Measurements from ENCODE around the gene PHACTR3.
A peak's percentile ranks its signal among the peaks of the same experiment; 100 is the strongest.

PHACTR3 gene

DNA sequence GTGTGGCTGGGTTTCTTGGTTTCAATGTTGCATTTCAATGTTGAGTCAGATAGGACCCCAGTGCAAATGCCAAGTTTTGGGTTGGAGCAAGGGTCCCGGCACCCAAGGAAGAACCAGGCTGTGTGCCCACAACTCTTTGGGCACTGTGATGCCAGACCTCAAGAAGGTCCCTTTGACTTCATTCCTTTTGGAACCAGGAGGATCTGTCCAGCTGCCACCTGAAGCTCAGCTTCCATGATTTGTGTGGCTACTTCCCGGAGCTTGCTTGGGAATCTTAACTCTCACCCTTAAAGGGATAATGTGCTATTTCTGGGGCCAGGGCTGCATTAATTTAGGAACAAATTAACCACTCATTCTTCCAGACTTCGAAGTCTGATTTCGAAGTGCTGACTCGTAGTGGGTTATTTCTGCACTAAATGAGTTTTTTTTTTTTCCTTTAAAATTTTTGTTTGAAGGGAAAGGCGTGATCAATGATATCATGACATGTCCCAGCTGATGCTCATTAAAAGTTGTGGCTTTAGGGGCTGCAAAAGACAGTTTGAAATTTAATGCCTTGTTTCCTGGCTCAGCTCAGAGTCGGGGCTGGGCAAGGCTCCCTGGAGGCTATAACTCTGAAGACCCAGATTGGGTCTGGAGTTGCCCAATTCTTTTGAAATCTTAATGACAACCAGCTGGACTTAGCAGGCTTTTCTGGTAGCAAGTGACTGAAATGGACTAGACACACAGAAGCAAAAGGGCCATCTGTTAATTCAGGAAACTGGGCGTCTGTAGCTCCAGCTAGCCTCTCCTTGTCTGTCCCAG, 24.0 kb upstream of the PHACTR3 start:
- no peak overlapping the region for H2BK15ac ChIP-seq (ENCODE audit: low read depth, poor library complexity, severe bottlenecking)
- no peak overlapping the region for H2BK12ac ChIP-seq (ENCODE audit: low read length in 2 of 2)
- no peak overlapping the region for H4K91ac ChIP-seq (ENCODE audit: low read length)
- WGBS = 70% methylated on average over 8 of the region's 8 CpGs
- no peak overlapping the region for H3K4me2 ChIP-seq (ENCODE audit: low read length, poor library complexity, severe bottlenecking)
- no peaks in the 10 kb centered on the region for H3K36me3 ChIP-seq (ENCODE audit: control insufficient read depth in 1 of 2, insufficient read depth in 2 of 2, low read depth in 1 of 2, low read length in 2 of 2)
- no peak overlapping the region for H3K14ac ChIP-seq (ENCODE audit: low read length in 2 of 2)
- H3K9me3 ChIP-seq (ENCODE audit: control insufficient read depth, low read length) = no peaks in the 10 kb centered on the region
- H3K4me3 ChIP-seq (ENCODE audit: insufficient read depth in 1 of 2, low read depth in 1 of 2, low read length in 2 of 2) = no peak overlapping the region
- peaks cover 12 to 84% of the 10 kb centered on the region in 2 experiments for H3K27me3 ChIP-seq (ENCODE audit: control insufficient read depth in 1 of 2, insufficient read depth in 1 of 2, low read length in 2 of 2)
- no peaks in the 10 kb centered on the region for H3K79me1 ChIP-seq (replicated peaks; ENCODE audit: low read length, poor library complexity, severe bottlenecking)
- no peak overlapping the region for H3K23ac ChIP-seq (ENCODE audit: low read length in 2 of 2)
- no peak overlapping the region for H2BK120ac ChIP-seq (ENCODE audit: low read depth, low read length)
- no peak for DNase-seq
- H2AK5ac ChIP-seq (ENCODE audit: low read length, severe bottlenecking) = no peak overlapping the region
- H3K4me1 ChIP-seq (ENCODE audit: control insufficient read depth, insufficient read depth, low read depth, low read length) = no peaks in the 10 kb centered on the region
- no peak overlapping the region for H3K4ac ChIP-seq (ENCODE audit: low read depth in 1 of 2, low read length in 2 of 2)
- no peak overlapping the region for H3K9ac ChIP-seq (ENCODE audit: low read length)
- H3K18ac ChIP-seq (ENCODE audit: low read depth in 1 of 2, low read length in 2 of 2) = no peak overlapping the region
- no peak overlapping the region for H2BK5ac ChIP-seq (ENCODE audit: low read depth, low read length, poor library complexity, severe bottlenecking)
- H4K8ac ChIP-seq (ENCODE audit: low read length) = no peak overlapping the region
- H2AFZ ChIP-seq (ENCODE audit: low read depth, low read length) = no peak overlapping the region
- H3K27ac ChIP-seq (ENCODE audit: low read length, poor library complexity, severe bottlenecking) = no peak overlapping the region

GRCh38 chr20:59580991-59581401, 23.3 kb upstream of the PHACTR3 start:
- Histone ChIP-seq H3K4ac (ENCODE audit: low read depth in 1 of 2, low read length in 2 of 2) (no peak overlapping the region), H3K36me3 (ENCODE audit: control insufficient read depth in 1 of 2, insufficient read depth in 2 of 2, low read depth in 1 of 2, low read length in 2 of 2) (no peaks in the 10 kb centered on the region), H3K14ac (ENCODE audit: low read length in 2 of 2) (no peak overlapping the region), H2AFZ (ENCODE audit: low read depth, low read length) (peak overlapping the region; percentile 11), H4K91ac (ENCODE audit: low read length) (no peak overlapping the region), H3K23ac (ENCODE audit: low read length in 2 of 2) (no peak overlapping the region), H2BK12ac (ENCODE audit: low read length in 2 of 2) (no peak overlapping the region), H2BK15ac (ENCODE audit: low read depth, poor library complexity, severe bottlenecking) (no peak overlapping the region), H3K27ac (ENCODE audit: low read length, poor library complexity, severe bottlenecking) (no peak overlapping the region), H2BK120ac (ENCODE audit: low read depth, low read length) (no peak overlapping the region), H3K4me2 (ENCODE audit: low read length, poor library complexity, severe bottlenecking) (no peak overlapping the region), H3K27me3 (ENCODE audit: control insufficient read depth in 1 of 2, insufficient read depth in 1 of 2, low read length in 2 of 2) (peaks cover 12 to 84% of the 10 kb centered on the region in 2 experiments), H3K79me1 (replicated peaks; ENCODE audit: low read length, poor library complexity, severe bottlenecking) (no peaks in the 10 kb centered on the region), H4K8ac (ENCODE audit: low read length) (no peak overlapping the region), H2AK5ac (ENCODE audit: low read length, severe bottlenecking) (no peak overlapping the region), H3K4me3 (ENCODE audit: insufficient read depth in 1 of 2, low read depth in 1 of 2, low read length in 2 of 2) (no peak overlapping the region), H3K9ac (ENCODE audit: low read length) (no peak overlapping the region), H3K4me1 (ENCODE audit: control insufficient read depth, insufficient read depth, low read depth, low read length) (no peaks in the 10 kb centered on the region), H3K18ac (ENCODE audit: low read depth in 1 of 2, low read length in 2 of 2) (no peak overlapping the region), H2BK5ac (ENCODE audit: low read depth, low read length, poor library complexity, severe bottlenecking) (no peak overlapping the region), H3K9me3 (ENCODE audit: control insufficient read depth, low read length) (no peaks in the 10 kb centered on the region)
- no peak for DNase-seq
- WGBS = 76% methylated on average over 9 of the region's 9 CpGs

GRCh38 chr20:59581993-59582679, 22.2 kb upstream of the PHACTR3 start:
- no peaks in the 10 kb centered on the region for H3K36me3 ChIP-seq (ENCODE audit: control insufficient read depth in 1 of 2, insufficient read depth in 2 of 2, low read depth in 1 of 2, low read length in 2 of 2)
- H3K4me1 ChIP-seq (ENCODE audit: control insufficient read depth, insufficient read depth, low read depth, low read length) = no peaks in the 10 kb centered on the region
- no peak overlapping the region for H4K91ac ChIP-seq (ENCODE audit: low read length)
- H3K27ac ChIP-seq (ENCODE audit: low read length, poor library complexity, severe bottlenecking) = no peak overlapping the region
- no peak overlapping the region for H2BK5ac ChIP-seq (ENCODE audit: low read depth, low read length, poor library complexity, severe bottlenecking)
- H3K4me3 ChIP-seq (ENCODE audit: insufficient read depth in 1 of 2, low read depth in 1 of 2, low read length in 2 of 2) = no peak overlapping the region
- no peak overlapping the region for H3K14ac ChIP-seq (ENCODE audit: low read length in 2 of 2)
- 78% methylated on average over 13 of the region's 13 CpGs for WGBS
- no peaks in the 10 kb centered on the region for H3K79me1 ChIP-seq (replicated peaks; ENCODE audit: low read length, poor library complexity, severe bottlenecking)
- no peak overlapping the region for H2BK120ac ChIP-seq (ENCODE audit: low read depth, low read length)
- H2AFZ ChIP-seq (ENCODE audit: low read depth, low read length) = no peak overlapping the region
- peaks cover 6 to 74% of the 10 kb centered on the region in 2 experiments for H3K27me3 ChIP-seq (ENCODE audit: control insufficient read depth in 1 of 2, insufficient read depth in 1 of 2, low read length in 2 of 2)
- H2AK5ac ChIP-seq (ENCODE audit: low read length, severe bottlenecking) = no peak overlapping the region
- H3K18ac ChIP-seq (ENCODE audit: low read depth in 1 of 2, low read length in 2 of 2) = no peak overlapping the region
- no peaks in the 10 kb centered on the region for H3K9me3 ChIP-seq (ENCODE audit: control insufficient read depth, low read length)
- no peak overlapping the region for H3K9ac ChIP-seq (ENCODE audit: low read length)
- H2BK15ac ChIP-seq (ENCODE audit: low read depth, poor library complexity, severe bottlenecking) = no peak overlapping the region
- no peak overlapping the region for H3K23ac ChIP-seq (ENCODE audit: low read length in 2 of 2)
- H2BK12ac ChIP-seq (ENCODE audit: low read length in 2 of 2) = no peak overlapping the region
- no peak overlapping the region for H4K8ac ChIP-seq (ENCODE audit: low read length)
- DNase-seq = no peak
- H3K4ac ChIP-seq (ENCODE audit: low read depth in 1 of 2, low read length in 2 of 2) = no peak overlapping the region
- no peak overlapping the region for H3K4me2 ChIP-seq (ENCODE audit: low read length, poor library complexity, severe bottlenecking)

- Histone ChIP-seq H3K4me3 (ENCODE audit: insufficient read depth in 1 of 2, low read depth in 1 of 2, low read length in 2 of 2) (no peak overlapping the region), H3K27me3 (ENCODE audit: control insufficient read depth in 1 of 2, insufficient read depth in 1 of 2, low read length in 2 of 2) (peaks cover 0 to 62% of the 10 kb centered on the region in 2 experiments), H3K4me1 (ENCODE audit: control insufficient read depth, insufficient read depth, low read depth, low read length) (no peaks in the 10 kb centered on the region), H3K9ac (ENCODE audit: low read length) (no peak overlapping the region), H2BK5ac (ENCODE audit: low read depth, low read length, poor library complexity, severe bottlenecking) (no peak overlapping the region), H2AFZ (ENCODE audit: low read depth, low read length) (no peak overlapping the region), H2BK12ac (ENCODE audit: low read length in 2 of 2) (no peak overlapping the region), H3K14ac (ENCODE audit: low read length in 2 of 2) (no peak overlapping the region), H4K91ac (ENCODE audit: low read length) (peak overlapping the region; percentile 55), H2BK15ac (ENCODE audit: low read depth, poor library complexity, severe bottlenecking) (no peak overlapping the region), H3K18ac (ENCODE audit: low read depth in 1 of 2, low read length in 2 of 2) (no peak overlapping the region), H2BK120ac (ENCODE audit: low read depth, low read length) (no peak overlapping the region), H3K23ac (ENCODE audit: low read length in 2 of 2) (no peak overlapping the region), H3K36me3 (ENCODE audit: control insufficient read depth in 1 of 2, insufficient read depth in 2 of 2, low read depth in 1 of 2, low read length in 2 of 2) (no peaks in the 10 kb centered on the region), H3K4me2 (ENCODE audit: low read length, poor library complexity, severe bottlenecking) (no peak overlapping the region), H4K8ac (ENCODE audit: low read length) (no peak overlapping the region), H3K9me3 (ENCODE audit: control insufficient read depth, low read length) (peaks cover 2% of the 10 kb centered on the region), H3K79me1 (replicated peaks; ENCODE audit: low read length, poor library complexity, severe bottlenecking) (no peaks in the 10 kb centered on the region), H2AK5ac (ENCODE audit: low read length, severe bottlenecking) (no peak overlapping the region), H3K27ac (ENCODE audit: low read length, poor library complexity, severe bottlenecking) (no peak overlapping the region), H3K4ac (ENCODE audit: low read depth in 1 of 2, low read length in 2 of 2) (no peak overlapping the region)
- DNase-seq = no peak
- 84% methylated on average over 31 of the region's 31 CpGs for WGBS
These were observed 20.7 kb upstream of the PHACTR3 start for GRCh38 chr20:59583428-59584277.
